Sigmoid colon (tissue), 4 donors: ENCODE measurements around the gene SLX4.

Experiments used
- CTCF ChIP-seq, 4 experiments: fragments of 450-650 bp in 3 of 4; fragments of 200-600 bp in 1 of 4; IDR thresholded peaks; one replicate each; pipeline ENCODE4 v1.5.1; 2016 to 2019; ENCODE audit warnings: antibody characterized with exemption in 4 of 4, mild to moderate bottlenecking in 3 of 4, moderate library complexity in 2 of 4
- EP300 ChIP-seq, 4 donors: sonication (generic); formaldehyde crosslinking; IDR thresholded peaks; one replicate each; pipeline ENCODE4 v1.6.1; 2017; ENCODE audit warnings: antibody characterized with exemption in 4 of 4
- POLR2A ChIP-seq, 2 donors: fragments of 450-650 bp; IDR thresholded peaks; one replicate each; pipeline ENCODE4 v1.6.1; 2016; ENCODE audit warnings: antibody characterized with exemption in 2 of 2, mild to moderate bottlenecking in 2 of 2, moderate library complexity in 2 of 2
- POLR2AphosphoS5 ChIP-seq, 4 donors: sonication (generic); formaldehyde crosslinking; IDR thresholded peaks; one replicate each; pipeline ENCODE4 v1.6.1; 2017; ENCODE audit warnings: antibody characterized with exemption in 4 of 4

- TF ChIP-seq POLR2AphosphoS5 (IDR thresholded peaks at IDR 0.05) (no peak), CTCF (IDR thresholded peaks at IDR 0.05) (no peak), POLR2A (IDR thresholded peaks at IDR 0.05) (no peak), EP300 (IDR thresholded peaks at IDR 0.05) (no peak)
These were observed 31.2 kb downstream of the SLX4 start for GRCh38 chr16:3580251-3580651.
